H4 (cell line): ENCODE results near the gene GLCE. TPM values are rescaled to one million over a fixed set of nuclear protein-coding genes. Genes with fewer than 3 reads are reported as not detected.

ENCODE experiments used
- DNase-seq: peaks from one replicate; pipeline ENCODE4 v3.0.0-alpha.2; 2015; ENCODE audit warnings: low spot score
- total RNA-seq: library from RNA; depleted of rRNA; stranded (reverse); fragments of >200 nt; shearing (Covaris generic); gene quantifications from 2 replicates; pipeline ENCODE4 v1.2.3, GENCODE V29; 2014; rRNA removed

The GLCE gene
- total RNA-seq, 1 experiment from 2014 or later = 23.2 TPM

- DNase-seq = no peak
These were observed 159.2 kb downstream of the GLCE start for GRCh38 chr15:69319384-69320375.

DNA sequence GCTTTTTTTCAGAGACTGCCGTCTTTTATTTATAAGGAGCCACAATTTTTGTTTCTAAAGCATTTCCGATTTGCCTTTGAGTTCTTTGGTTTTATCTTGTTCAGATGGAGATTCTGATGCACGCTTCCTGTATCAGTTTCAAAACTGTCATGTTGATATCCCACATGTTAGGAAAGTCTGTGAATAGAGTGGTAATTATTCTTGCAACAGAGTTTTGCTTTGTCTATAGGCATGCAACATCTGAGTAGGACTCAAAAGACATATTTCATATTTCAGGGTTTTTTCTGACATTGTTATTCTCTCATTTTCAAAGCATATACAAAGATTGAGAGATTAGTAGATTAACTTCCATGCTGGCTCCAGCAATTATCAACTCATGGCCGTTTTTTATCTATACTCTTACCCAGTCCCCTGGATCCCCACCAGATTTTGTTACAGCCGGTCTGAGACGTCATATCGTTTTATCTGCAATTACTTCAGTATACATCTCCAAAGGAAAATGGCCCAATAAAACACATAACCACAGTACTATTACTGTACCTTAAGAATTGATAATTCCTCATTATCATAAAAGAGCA, 160.6 kb downstream of the GLCE start:
- no peak for DNase-seq

Other genes with a start within 250 kb of the GLCE start
- gene SPESP1, start 230.1 kb upstream of the GLCE start, total RNA-seq = not detected in 2 replicates
- gene NOX5, start 145.9 kb upstream of the GLCE start, total RNA-seq = not detected in 2 replicates
- 2.3 and 5.7 TPM in 2 replicates for gene PAQR5, start 138.3 kb downstream of the GLCE start, total RNA-seq